ENCODE results near the gene OGFOD2.
A peak's percentile ranks its signal among the peaks of the same experiment; 100 is the strongest.
"Not testable (repeated sequence)": the region's sequence is repeated elsewhere in the genome, so short reads cannot be mapped to it uniquely, and the experiment has no call there.

OGFOD2 gene

DNA sequence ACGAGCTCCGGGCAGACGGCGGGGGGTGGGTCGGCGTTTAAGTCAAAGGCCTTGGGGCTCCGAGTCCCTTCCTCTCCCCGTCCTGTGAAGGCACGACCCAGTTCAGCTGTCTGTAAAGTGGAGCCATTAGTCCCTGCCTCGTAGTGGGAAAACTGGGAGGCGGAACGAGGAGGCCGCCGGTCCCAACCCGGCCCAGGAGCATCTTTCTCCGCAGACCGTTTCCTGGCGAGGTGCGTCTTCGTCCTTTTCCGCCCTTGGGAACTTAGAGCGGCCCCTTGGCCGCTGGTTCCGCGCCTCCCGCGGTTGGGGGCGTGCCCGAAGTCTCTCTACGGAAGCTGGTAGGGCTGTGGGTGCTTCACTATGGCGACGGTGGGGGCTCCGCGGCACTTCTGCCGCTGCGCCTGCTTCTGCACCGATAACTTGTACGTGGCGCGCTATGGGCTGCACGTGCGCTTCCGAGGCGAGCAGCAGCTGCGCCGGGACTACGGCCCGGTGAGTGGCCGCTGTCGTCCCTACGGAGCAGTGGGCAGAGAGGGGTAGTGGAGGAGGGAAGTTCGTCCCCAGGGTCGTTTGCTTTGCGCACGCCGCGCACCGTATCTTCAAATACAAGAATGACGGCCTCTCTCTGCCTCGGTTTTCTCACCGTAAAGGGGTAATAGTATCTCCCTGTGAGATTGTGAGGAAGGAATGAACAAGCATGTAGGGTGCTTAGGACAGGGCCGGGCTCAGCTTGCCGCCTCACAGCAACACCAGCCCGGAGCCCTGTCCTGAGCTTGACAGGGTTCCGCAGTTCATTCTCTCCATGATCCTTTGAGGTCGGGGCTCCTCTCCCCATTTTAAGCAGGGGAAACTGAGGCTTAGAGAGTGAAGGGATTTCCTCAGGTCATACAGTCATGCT, at the start of gene OGFOD2:
TSS of gene OGFOD2 (plus strand) at position 353 of the 898 bp plus-strand sequence. CDS start at position 361, 8 bp downstream.
- peak; percentile 70 for DNase-seq

- DNase-seq: no peak
Measured at GRCh38 chr12:122927756-122928403, 47.2 kb upstream of the OGFOD2 start.

DNA sequence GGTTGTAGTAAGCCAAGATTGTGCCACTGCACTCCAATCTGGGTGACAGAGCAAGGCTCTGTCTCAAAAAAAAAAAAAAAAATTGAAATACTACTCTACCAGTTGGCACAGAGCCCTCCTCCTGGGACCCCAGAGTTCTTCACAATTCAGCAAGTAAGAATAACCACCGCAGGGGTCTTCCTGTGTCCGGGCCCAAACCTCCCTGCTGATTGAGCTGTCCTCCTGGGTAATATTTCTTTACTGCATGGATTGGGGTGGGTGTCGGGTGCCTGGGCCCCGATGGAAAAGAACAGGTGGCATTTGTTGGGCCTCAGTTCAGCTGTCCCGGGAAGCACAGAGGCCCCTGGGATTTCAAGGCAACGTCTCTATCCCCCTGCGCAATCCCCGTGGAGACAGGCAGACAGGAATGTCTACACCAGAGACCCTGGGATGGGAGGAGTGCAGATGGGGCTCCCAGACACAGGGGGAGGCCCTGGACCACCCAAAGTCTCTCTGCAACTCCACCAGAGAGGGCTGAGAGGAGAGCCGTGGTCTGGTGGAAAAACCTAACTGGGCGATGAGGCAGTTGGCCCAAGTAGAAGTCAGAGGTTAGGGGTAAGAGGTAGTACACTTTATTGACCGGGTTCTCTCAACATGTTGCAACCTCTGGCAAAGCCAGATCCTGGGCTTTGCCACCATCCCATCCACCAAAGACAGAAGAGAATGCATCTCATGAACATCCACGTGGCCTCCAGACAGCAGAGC, 46.5 kb upstream of the OGFOD2 start:
- DNase-seq: no peak

DNA sequence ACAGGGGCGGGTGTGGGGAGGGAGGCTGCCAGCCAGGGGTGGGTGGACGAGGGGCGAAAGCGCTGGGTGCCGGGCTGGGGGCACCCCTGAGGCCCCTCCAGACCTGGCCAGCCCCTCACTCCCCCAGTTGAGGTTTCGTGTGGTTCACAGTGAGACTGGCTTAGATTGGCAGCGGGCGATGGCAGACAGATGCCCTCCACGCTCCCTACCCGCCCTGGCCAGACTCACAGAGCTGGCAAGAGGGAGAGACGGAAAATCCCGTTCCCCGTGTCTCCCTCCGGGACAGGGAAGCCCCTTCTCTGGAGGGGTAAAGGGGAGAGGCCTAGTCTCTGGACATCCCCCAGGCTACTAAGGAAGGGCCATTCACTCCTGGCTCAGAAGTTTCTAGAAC, 45.9 kb upstream of the OGFOD2 start:
- DNase-seq: no peak

DNA sequence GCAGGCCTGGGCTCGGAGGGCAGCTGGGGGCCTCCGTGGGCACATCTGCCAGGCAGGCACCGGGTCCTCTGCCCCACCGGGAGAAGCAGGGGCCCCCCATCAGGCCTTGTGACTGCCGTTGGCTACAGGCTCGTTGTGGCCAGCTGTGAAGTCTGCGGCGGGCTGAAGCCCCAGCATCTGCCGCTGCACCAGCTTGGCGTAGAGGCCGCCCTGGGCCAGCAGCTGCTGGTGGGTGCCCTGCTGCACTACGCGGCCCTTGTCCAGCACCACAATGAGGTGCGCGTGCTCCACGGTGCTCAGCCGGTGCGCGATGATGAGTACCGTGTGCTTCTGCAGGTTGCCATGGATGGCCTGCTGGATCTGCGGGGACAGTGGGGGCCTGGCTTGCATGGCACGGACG, 45.2 kb upstream of the OGFOD2 start:
- no peak for DNase-seq

- no peak for DNase-seq
Measured at GRCh38 chr12:122932207-122932606, 42.8 kb upstream of the OGFOD2 start.

GRCh38 chr12:122934722-122935121, 40.3 kb upstream of the OGFOD2 start:
- DNase-seq: no peak

- no peak for DNase-seq
Measured at GRCh38 chr12:122935318-122935717, 39.7 kb upstream of the OGFOD2 start.

GRCh38 chr12:122937622-122938091, 37.4 kb upstream of the OGFOD2 start:
- no peak for DNase-seq

DNA sequence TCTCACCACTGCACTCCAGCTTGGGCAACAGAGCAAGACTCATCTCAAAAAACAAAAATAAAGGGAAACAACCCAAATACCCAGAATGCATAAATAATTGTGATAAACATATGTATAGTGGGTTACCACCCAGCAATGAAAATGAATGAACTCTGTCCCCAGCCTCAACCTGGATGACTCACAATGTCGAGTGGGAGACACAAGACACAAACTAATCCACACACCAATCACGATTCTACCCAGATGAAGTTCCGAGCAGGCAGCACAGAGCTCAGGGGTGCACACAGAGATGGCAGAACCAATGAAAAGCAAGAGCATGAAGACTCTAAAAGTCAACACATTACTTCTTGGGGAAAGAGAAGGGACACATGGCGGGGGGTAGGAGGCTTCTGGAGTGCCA, 35.9 kb upstream of the OGFOD2 start:
- no peak for DNase-seq

GRCh38 chr12:122941351-122941750, 33.7 kb upstream of the OGFOD2 start:
- not testable (repeated sequence) for DNase-seq

DNA sequence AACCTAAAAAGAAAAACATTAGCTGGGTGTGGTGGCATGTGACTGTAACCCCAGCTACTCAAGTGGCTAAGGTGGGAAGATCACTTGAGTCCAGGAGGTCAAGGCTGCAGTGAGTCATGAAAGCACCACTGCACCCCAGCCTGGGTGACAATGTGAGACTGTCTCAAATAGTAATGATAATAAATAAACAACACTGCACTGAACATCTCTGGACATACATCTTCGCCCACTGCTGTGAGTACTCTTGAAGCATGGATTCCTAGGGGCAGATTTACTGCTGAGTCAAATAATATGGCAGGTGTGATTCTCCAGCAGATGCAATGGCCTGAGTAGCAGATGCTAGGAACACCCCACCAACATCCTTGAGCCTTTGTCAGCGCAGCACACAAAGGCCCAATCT, 32.4 kb upstream of the OGFOD2 start:
- no peak for DNase-seq

DNA sequence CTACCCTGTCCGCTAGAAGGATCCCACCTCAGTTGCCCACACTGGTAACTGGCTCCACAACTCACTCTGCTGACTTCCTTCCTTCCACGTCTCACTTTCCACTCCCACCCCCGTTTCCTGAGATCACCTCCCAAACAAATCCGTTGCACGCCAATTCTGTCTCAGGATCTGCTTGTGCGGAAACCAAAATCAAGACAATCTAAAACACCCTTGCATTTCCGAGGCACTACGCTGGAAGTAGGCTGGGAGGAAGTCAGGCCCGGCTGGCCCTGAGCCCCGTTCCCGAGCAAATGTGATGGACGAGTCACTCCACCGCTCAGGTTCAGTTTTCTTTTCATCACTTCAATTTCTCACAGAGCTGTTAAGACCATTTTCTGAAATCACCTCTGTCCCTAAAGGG, 31.8 kb upstream of the OGFOD2 start:
- DNase-seq: no peak

GRCh38 chr12:122944605-122945592, 30.1 kb upstream of the OGFOD2 start:
- no peak for DNase-seq

DNA sequence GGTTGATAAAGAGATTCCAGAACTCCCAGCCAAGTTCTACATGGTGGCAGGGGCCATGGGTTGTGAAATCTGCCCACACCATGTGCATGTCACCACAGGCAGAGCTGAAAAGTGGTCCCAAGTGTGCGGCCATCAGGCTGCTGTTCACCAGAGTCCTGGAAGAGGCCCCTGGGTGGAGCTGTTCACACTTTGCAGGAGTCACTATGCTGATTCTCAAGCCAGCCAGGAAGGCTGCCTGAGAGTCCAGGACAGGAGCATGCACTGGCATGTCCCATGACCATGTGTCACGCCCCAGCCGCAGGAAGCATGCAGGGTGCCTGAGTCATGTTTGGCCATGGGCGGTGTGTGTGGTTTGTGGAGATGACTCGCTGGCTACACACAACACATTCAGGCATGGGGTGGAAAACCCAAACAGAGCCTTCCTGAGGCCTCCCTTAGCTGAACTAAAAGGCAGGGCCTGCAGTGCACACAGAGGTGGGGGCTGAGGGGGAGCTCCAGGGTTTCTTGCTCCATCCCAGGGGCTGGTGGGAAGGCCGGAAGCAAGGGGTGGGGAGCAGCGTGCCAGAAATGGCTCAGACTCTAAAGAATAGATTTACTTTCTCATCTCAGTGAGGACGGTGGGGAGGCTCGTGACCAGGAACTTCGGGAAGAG, 28.2 kb upstream of the OGFOD2 start:
- DNase-seq: no peak

DNA sequence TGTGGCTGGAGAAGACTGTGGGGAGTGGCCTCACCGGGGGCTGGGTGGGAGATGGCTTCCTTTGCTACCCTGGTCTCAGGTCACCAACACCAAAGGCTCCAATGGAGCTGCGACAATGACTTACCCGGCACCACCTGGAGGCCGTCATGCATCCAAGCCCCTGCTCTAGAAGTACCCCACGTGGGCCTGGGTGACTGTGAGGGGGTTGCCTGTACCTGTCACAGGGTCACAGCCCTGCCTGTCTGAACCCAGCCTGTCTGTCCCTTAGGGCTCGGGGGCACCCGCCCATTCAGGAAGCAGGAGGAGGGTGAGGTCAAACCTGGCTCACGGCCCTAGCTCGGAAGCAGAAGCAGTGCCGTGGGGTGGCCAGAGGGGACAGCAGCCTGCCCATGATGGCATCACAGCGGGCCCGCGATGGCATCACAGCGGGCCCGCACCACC, 27.7 kb upstream of the OGFOD2 start:
- DNase-seq: no peak

DNA sequence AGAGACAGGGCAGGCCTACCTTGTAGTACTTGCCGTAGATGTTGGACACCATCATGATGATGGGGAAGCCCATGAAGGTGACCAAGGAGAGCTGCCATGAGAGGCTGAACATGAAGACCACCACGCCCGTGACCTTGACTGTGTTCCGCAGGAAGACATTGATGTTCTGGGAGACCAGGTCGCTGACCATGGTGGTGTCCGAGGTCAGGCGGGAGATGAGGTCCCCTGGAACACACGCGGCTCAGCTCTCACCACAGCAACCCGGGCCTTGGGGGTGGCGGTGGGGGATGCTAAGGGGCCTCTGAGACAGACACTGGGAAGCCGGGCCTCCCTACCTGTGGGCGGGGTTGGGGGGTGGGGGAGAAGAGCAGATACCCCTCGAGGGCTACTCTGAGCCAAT, 26.4 kb upstream of the OGFOD2 start:
- DNase-seq: no peak

GRCh38 chr12:122949405-122949804, 25.6 kb upstream of the OGFOD2 start:
- DNase-seq: no peak

GRCh38 chr12:122949816-122950675, 25.0 kb upstream of the OGFOD2 start:
- DNase-seq: no peak

GRCh38 chr12:122951406-122951805, 23.6 kb upstream of the OGFOD2 start:
- DNase-seq: no peak

Measured in DMS 273 treated with DMSO at 0.1 percent for 48 hours (cell line).